BE2C (cell line): Measurements from ENCODE around the gene RNF34.

Experiments
- DNase-seq: peaks from one replicate; pipeline ENCODE4 v3.0.0-alpha.2; 2020
- H3K27me3 ChIP-seq: fragments of 250-450 bp; sonication (Bioruptor Pico); 2 replicates; pipeline ENCODE4 v1.5.1; 2020; ENCODE audit warnings: mild to moderate bottlenecking
- H3K36me3 ChIP-seq: fragments of 250-450 bp; sonication (Bioruptor Pico); 2 replicates; pipeline ENCODE4 v1.5.1; 2020; ENCODE audit warnings: mild to moderate bottlenecking
- H3K4me1 ChIP-seq: fragments of 250-450 bp; sonication (Bioruptor Pico); 2 replicates; pipeline ENCODE4 v1.5.1; 2020
- H3K4me3 ChIP-seq: 2 replicates; pipeline ENCODE4 v1.5.1; 2011; ENCODE audit warnings: low read depth, low read length
- H3K9me3 ChIP-seq: fragments of 250-450 bp; sonication (Bioruptor Pico); 2 replicates; pipeline ENCODE4 v1.5.1; 2020
- TF ChIP-seq, protein P1 (sequence below): IDR thresholded peaks from 2 replicates; pipeline ENCODE4 v1.5.1; 2012; ENCODE audit warnings: mild to moderate bottlenecking, low read depth, low read length

The RNF34 gene

DNA sequence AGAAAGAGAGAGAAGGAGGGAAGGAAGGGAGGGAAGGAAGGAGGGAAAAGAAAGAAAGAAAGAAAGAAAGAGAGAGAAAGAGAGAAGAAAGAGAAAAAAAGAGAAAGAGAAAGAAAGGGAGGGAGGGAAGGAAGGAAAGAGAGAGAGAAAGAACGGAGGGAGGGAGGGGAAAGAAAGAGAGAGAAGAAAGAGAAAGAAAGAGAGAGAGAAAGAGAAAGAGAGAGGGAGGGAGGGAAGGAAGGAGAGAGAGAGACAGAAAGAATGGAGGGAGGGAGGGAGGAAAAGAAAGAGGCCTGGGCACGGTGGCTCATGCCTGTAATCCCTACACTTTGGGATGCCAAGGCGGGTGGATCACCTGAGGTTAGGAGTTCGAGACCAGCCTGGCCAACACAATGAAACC is 42.6 kb upstream of the RNF34 start:
- H3K4me1 ChIP-seq, result no peaks in the 10 kb centered on the region
- TF ChIP-seq, protein P1, sequence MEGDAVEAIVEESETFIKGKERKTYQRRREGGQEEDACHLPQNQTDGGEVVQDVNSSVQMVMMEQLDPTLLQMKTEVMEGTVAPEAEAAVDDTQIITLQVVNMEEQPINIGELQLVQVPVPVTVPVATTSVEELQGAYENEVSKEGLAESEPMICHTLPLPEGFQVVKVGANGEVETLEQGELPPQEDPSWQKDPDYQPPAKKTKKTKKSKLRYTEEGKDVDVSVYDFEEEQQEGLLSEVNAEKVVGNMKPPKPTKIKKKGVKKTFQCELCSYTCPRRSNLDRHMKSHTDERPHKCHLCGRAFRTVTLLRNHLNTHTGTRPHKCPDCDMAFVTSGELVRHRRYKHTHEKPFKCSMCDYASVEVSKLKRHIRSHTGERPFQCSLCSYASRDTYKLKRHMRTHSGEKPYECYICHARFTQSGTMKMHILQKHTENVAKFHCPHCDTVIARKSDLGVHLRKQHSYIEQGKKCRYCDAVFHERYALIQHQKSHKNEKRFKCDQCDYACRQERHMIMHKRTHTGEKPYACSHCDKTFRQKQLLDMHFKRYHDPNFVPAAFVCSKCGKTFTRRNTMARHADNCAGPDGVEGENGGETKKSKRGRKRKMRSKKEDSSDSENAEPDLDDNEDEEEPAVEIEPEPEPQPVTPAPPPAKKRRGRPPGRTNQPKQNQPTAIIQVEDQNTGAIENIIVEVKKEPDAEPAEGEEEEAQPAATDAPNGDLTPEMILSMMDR, result no peak
- H3K27me3 ChIP-seq, result no peaks in the 10 kb centered on the region
- H3K36me3 ChIP-seq, result no peaks in the 10 kb centered on the region
- no peak overlapping the region for H3K4me3 ChIP-seq
- H3K9me3 ChIP-seq, result no peaks in the 10 kb centered on the region
- DNase-seq, result no peak

DNA sequence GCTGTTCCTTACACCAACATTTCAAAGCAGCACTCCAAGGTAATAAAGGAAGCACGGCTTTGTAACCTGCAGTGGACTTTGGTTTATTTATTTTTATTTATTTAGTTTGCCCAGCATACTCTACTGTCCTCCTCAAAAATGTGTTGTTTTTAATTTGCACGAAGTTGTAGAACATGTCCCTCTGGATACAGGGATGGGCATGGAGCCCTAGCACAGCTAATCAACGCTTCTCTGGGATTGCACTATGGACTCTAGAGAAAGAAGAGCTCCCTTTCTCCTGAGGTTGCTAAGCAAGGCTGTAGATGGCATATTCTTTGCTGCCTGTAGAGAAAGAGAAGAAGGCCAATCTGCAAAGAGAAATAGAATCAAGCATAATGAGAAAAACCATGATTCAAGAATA is 41.8 kb upstream of the RNF34 start:
- no peak for DNase-seq
- Histone ChIP-seq H3K9me3 (no peaks in the 10 kb centered on the region), H3K27me3 (no peaks in the 10 kb centered on the region), H3K4me3 (no peak overlapping the region), H3K4me1 (no peaks in the 10 kb centered on the region), H3K36me3 (no peaks in the 10 kb centered on the region)
- TF ChIP-seq, protein P1, result no peak

DNA sequence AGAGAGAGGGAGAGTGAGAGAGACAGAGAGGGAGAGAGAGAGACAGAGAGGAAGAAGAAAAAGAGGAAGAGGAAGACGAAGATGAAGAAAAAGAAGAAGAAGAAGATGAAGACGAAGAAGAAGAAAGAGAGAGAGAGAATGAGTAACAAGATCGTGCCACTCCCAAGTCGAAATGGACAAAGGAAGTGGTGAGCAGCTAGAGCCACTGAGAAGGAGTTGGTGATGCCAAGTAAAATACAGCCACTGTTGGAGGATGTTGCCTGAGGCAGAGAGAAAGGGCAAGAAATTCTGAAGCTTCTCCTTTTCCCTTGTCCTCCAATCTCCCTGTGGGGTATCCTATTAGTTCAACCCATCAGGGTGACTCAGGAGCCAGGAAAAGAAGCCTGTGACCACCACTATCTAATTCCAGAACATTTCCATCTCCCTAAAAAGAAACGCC is 35.2 kb upstream of the RNF34 start:
- no peak overlapping the region for H3K4me3 ChIP-seq
- no peaks in the 10 kb centered on the region for H3K36me3 ChIP-seq
- no peak for DNase-seq
- H3K4me1 ChIP-seq, result peaks cover 3% of the 10 kb centered on the region; the same call in 1 of the 2 replicates
- no peaks in the 10 kb centered on the region for H3K27me3 ChIP-seq
- no peaks in the 10 kb centered on the region for H3K9me3 ChIP-seq
- TF ChIP-seq, protein P1, result no peak

DNA sequence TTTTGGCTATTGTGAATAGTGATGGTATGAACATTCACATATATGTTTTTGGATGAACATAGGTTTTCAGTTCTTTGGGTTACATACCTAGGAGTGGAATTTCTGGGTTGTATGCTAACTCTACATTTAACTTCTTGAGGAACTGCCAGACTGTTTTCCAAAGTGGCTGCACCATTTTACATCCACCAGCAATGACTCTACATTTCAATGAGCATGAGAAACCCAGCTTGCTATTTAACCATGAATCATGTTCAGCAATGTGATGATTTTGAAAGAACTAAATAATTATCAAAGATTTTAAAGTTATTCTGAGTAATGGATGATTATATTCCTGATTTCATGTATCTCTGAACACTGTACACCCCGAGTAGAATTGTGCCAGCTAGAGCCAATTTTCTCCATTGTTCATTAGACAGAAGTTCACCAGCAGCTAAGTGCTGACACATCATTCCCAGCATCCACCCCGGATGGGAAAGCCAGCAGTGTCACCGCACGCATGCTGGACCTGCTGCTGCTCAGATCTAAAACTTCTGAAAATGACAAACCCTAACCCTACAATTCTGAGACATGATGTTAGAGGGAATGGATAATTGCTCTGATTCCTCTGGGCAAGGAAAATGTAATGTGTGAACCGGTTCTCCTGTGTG is 34.4 kb upstream of the RNF34 start:
- TF ChIP-seq, protein P1, result no peak
- Histone ChIP-seq H3K9me3 (no peaks in the 10 kb centered on the region), H3K27me3 (no peaks in the 10 kb centered on the region)

DNA sequence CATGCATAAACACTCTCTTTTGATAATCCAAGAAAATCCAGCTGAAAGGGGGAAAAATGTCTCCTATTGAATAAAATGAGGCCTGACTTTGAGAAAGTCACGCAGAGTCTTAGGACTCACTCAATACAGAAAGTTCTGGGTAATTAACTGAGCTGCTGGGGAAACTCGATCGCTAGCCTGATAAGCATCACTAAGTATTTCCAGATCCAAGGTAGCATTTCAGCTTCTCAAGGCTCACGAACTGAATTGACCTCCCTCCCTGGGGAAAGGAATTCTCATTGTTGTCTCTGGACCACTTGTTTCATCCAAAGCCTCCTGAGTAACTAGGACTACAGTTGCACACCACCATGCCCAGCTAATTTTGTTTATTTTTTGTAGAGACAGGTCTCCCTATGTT is 33.9 kb upstream of the RNF34 start:
- Histone ChIP-seq H3K4me1 (peaks cover 3% of the 10 kb centered on the region; the same call in 1 of the 2 replicates), H3K4me3 (no peak overlapping the region), H3K9me3 (no peaks in the 10 kb centered on the region), H3K27me3 (no peaks in the 10 kb centered on the region), H3K36me3 (no peaks in the 10 kb centered on the region)
- TF ChIP-seq, protein P1, result no peak
- DNase-seq, result peak; percentile 25

More for the DNA sequence above, 34.4 kb upstream of the RNF34 start:
- Histone ChIP-seq H3K4me1 (peaks cover 3% of the 10 kb centered on the region; the same call in 1 of the 2 replicates), H3K4me3 (no peak overlapping the region), H3K36me3 (no peaks in the 10 kb centered on the region)
- no peak for DNase-seq

DNA sequence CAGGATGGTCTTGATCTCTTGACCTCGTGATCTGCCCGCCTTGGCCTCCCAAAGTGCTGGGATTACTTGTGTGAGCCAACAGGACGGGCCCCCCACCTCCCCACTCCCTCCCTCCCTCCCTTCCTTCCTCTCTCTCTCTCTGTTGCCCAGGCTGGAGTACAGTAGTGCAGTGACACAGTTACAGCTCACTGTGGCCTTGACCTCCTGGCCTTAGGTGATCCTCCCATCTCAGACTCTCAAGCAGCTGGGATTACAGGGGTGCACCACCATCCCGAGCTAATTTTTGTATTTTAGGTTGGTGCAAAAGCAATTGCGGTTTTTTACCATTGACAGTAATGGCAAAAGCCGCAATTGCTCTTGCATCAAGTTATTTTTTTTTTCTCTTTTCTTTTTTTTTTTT is 28.5 kb upstream of the RNF34 start:
- Histone ChIP-seq H3K27me3 (no peaks in the 10 kb centered on the region), H3K4me1 (no peaks in the 10 kb centered on the region), H3K4me3 (no peak overlapping the region), H3K9me3 (no peaks in the 10 kb centered on the region), H3K36me3 (no peaks in the 10 kb centered on the region)
- TF ChIP-seq, protein P1, result no peak
- no peak for DNase-seq
